ENCODE measurements around the gene LACTBL1.

DNA sequence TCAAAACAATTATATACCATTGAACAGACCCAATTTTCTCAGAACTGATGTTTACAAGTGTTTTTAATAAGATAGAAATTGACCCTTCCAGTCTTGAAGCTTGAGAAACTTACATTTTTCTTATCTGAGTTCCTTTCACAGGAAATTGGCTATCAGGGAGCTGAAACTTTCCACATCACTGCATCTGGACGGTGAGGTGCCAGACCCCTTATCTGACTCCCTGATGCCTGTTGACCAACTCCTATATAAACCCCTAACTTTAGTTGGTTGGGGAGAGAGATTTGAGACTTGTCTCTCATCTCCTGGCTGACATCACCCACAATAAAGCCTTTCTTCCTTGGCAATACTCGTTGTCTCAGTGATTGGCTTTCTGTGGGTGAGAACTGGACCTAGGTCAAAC lies 31.4 kb downstream of the LACTBL1 start:
- no peak for TF ChIP-seq POLR2A (IDR thresholded peaks at IDR 0.05)
- TF ChIP-seq, protein P1, sequence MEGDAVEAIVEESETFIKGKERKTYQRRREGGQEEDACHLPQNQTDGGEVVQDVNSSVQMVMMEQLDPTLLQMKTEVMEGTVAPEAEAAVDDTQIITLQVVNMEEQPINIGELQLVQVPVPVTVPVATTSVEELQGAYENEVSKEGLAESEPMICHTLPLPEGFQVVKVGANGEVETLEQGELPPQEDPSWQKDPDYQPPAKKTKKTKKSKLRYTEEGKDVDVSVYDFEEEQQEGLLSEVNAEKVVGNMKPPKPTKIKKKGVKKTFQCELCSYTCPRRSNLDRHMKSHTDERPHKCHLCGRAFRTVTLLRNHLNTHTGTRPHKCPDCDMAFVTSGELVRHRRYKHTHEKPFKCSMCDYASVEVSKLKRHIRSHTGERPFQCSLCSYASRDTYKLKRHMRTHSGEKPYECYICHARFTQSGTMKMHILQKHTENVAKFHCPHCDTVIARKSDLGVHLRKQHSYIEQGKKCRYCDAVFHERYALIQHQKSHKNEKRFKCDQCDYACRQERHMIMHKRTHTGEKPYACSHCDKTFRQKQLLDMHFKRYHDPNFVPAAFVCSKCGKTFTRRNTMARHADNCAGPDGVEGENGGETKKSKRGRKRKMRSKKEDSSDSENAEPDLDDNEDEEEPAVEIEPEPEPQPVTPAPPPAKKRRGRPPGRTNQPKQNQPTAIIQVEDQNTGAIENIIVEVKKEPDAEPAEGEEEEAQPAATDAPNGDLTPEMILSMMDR (IDR thresholded peaks at IDR 0.05) = no peak
